ENCODE results near the gene NBPF4.

NBPF4 gene

GRCh38 chr1:108201687-108202086 is 42.2 kb downstream of the NBPF4 start:
- H3K9me3 ChIP-seq (ENCODE audit: control insufficient read depth, low read length) = no peaks in the 10 kb centered on the region
- H3K4me2 ChIP-seq (ENCODE audit: low read length) = no peak overlapping the region
- no peaks in the 10 kb centered on the region for H3K79me2 ChIP-seq
- no peak for TF ChIP-seq CTCF (IDR thresholded peaks at IDR 0.05)
- no peak overlapping the region for H2AFZ ChIP-seq
- H3K27ac ChIP-seq = no peak overlapping the region
- no peaks in the 10 kb centered on the region for H3K27me3 ChIP-seq (ENCODE audit: control insufficient read depth, insufficient read depth, low read length)
- no peaks in the 10 kb centered on the region for H3K36me3 ChIP-seq (ENCODE audit: control insufficient read depth, insufficient read depth, low read length)
- no peak overlapping the region for H3K4me3 ChIP-seq (ENCODE audit: low read depth, low read length)
- peaks cover 2% of the 10 kb centered on the region for H3K4me1 ChIP-seq
- H3K9ac ChIP-seq = no peak overlapping the region

DNA sequence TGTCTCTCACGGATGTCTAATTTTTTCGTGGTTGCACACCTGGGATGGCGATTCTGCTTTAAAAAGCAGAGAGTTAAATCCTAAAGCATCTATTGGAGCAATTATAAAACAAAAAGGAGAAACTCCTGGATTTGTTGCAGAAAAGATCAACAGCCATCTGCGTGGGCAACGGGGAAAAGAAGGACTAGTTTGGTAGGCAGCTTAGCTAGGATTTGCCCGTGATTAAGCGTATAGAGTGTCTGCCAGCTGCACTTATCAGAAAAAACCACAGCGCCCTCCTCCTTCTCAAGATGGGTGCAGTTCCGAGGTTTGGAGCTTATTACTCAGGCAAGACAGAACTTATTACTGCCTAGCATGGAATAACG is 43.2 kb downstream of the NBPF4 start:
- Histone ChIP-seq H2AFZ (peak overlapping the region; percentile 89), H3K27me3 (ENCODE audit: control insufficient read depth, insufficient read depth, low read length) (no peaks in the 10 kb centered on the region), H3K9me3 (ENCODE audit: control insufficient read depth, low read length) (no peaks in the 10 kb centered on the region), H3K4me3 (ENCODE audit: low read depth, low read length) (peak overlapping the region; percentile 89), H3K4me2 (ENCODE audit: low read length) (peak overlapping the region; percentile 91), H3K36me3 (ENCODE audit: control insufficient read depth, insufficient read depth, low read length) (no peaks in the 10 kb centered on the region), H3K27ac (peak overlapping the region; percentile 89), H3K4me1 (peaks cover 2% of the 10 kb centered on the region), H3K79me2 (no peaks in the 10 kb centered on the region), H3K9ac (peak overlapping the region; percentile 5)
- TF ChIP-seq CTCF (IDR thresholded peaks at IDR 0.05) = peak; percentile 12

GRCh38 chr1:108199781-108200686 is 43.8 kb downstream of the NBPF4 start, which contains the start of gene SLC25A24:
SLC25A24 (minus strand) TSS chr1:108200343; CDS start chr1:108200138, 205 bp downstream.
- H3K27me3 ChIP-seq (ENCODE audit: control insufficient read depth, insufficient read depth, low read length) = no peaks in the 10 kb centered on the region
- no peaks in the 10 kb centered on the region for H3K9me3 ChIP-seq (ENCODE audit: control insufficient read depth, low read length)
- no peak for TF ChIP-seq CTCF (IDR thresholded peaks at IDR 0.05)
- H3K4me3 ChIP-seq (ENCODE audit: low read depth, low read length) = peak within 1 kb of the TSS; percentile 89
- no peaks in the 10 kb centered on the region for H3K79me2 ChIP-seq
- peak within 1 kb of the TSS; percentile 89 for H2AFZ ChIP-seq
- H3K36me3 ChIP-seq (ENCODE audit: control insufficient read depth, insufficient read depth, low read length) = no peaks in the 10 kb centered on the region
- peak within 1 kb of the TSS; percentile 37 for H3K9ac ChIP-seq
- H3K4me1 ChIP-seq = peaks cover 2% of the 10 kb centered on the region
- peak within 1 kb of the TSS; percentile 89 for H3K27ac ChIP-seq
- H3K4me2 ChIP-seq (ENCODE audit: low read length) = peak within 1 kb of the TSS; percentile 91

DNA sequence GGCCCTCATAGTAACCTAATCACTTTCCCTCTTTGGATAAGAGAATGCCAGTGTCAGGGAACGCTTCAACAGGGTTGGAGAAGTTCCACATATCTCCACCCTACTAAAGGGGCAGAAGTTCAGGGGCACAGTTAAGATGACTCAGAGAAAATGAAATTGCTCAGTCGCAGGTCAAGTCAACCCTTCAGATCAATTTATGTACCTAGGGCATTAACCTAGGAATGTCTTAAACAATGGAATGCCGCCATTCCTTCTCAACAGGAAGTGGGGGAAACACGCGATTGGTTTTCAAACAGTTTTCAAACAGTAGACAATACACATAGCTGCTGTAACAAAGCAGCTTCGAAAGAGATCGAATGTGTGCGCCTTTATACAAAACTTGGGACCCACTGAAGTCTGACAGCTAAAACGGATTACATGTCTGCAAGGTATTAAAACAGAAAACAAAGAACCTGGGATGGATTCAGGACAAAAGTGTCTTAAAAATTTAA is 44.6 kb downstream of the NBPF4 start:
- Histone ChIP-seq H3K4me3 (ENCODE audit: low read depth, low read length) (peak overlapping the region; percentile 89), H3K27me3 (ENCODE audit: control insufficient read depth, insufficient read depth, low read length) (no peaks in the 10 kb centered on the region), H3K27ac (peak overlapping the region; percentile 87), H3K4me1 (peaks cover 2% of the 10 kb centered on the region), H3K36me3 (ENCODE audit: control insufficient read depth, insufficient read depth, low read length) (no peaks in the 10 kb centered on the region), H3K4me2 (ENCODE audit: low read length) (peak overlapping the region; percentile 90), H3K9me3 (ENCODE audit: control insufficient read depth, low read length) (no peaks in the 10 kb centered on the region), H2AFZ (peak overlapping the region; percentile 89), H3K79me2 (no peaks in the 10 kb centered on the region), H3K9ac (no peak overlapping the region)
- no peak for TF ChIP-seq CTCF (IDR thresholded peaks at IDR 0.05)
